ENCODE measurements around the gene ADH1C.
"Not testable (repeated sequence)": the region's sequence is repeated elsewhere in the genome, so short reads cannot be mapped to it uniquely, and the experiment has no call there.

DNA sequence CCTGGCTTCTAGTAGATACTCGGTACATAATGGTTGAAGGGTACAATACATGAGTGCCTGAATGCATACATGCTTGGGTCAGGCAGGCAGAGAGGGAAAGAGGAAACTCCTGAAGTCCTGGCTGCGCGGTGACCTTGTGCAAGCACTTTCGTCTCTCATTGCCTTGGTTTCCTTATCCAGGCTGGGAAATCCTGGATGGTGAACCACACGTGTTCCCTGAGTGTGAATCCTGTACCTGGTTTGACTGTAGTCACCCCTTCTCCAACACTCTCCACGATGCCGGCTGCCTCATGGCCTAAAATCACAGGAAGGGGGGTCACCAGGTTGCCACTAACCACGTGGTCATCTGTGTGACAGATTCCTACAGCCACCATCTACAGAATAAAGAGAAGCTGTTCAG, 34.7 kb downstream of the ADH1C start:
- TF ChIP-seq, protein P1, sequence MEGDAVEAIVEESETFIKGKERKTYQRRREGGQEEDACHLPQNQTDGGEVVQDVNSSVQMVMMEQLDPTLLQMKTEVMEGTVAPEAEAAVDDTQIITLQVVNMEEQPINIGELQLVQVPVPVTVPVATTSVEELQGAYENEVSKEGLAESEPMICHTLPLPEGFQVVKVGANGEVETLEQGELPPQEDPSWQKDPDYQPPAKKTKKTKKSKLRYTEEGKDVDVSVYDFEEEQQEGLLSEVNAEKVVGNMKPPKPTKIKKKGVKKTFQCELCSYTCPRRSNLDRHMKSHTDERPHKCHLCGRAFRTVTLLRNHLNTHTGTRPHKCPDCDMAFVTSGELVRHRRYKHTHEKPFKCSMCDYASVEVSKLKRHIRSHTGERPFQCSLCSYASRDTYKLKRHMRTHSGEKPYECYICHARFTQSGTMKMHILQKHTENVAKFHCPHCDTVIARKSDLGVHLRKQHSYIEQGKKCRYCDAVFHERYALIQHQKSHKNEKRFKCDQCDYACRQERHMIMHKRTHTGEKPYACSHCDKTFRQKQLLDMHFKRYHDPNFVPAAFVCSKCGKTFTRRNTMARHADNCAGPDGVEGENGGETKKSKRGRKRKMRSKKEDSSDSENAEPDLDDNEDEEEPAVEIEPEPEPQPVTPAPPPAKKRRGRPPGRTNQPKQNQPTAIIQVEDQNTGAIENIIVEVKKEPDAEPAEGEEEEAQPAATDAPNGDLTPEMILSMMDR (IDR thresholded peaks at IDR 0.05), result not testable (repeated sequence)
- not testable (repeated sequence) for TF ChIP-seq SIN3A (IDR thresholded peaks at IDR 0.05; ENCODE audit: borderline replicate concordance, insufficient read depth, low read depth, low read length)
